T-helper 17 cell (primary cell): ENCODE data around the gene MICAL3. TPM values are rescaled to one million over a fixed set of nuclear protein-coding genes. Genes with fewer than 3 reads are reported as not detected.

ENCODE experiments used
- ATAC-seq: fragments of 150-1000 bp; cut with Tn5 transposase; 2 replicates; pipeline ENCODE4 v1.10.0; 2021; ENCODE audit warnings: mild to moderate bottlenecking, moderate library complexity
- DNase-seq, 3 donors: peaks; one replicate each; pipeline versions ENCODE4 v3.0.0 to v3.0.0-alpha.2; 2020 to 2021
- H3K9me3 ChIP-seq: one replicate; pipeline ENCODE4 v1.7.0; 2013; ENCODE audit warnings: low read length, mild to moderate bottlenecking; ENCODE audit not compliant: control insufficient read depth, poor library complexity, severe bottlenecking
- H3K27ac Mint-ChIP-seq: one replicate; pipeline ENCODE4 v1.8.0; 2022; ENCODE audit warnings: mild to moderate bottlenecking, moderate library complexity, mixed read lengths
- H3K27me3 Mint-ChIP-seq: one replicate; pipeline ENCODE4 v1.8.0; 2022; ENCODE audit warnings: mixed read lengths
- H3K36me3 Mint-ChIP-seq: one replicate; pipeline ENCODE4 v1.8.0; 2022; ENCODE audit warnings: low read depth, mixed read lengths
- H3K4me1 Mint-ChIP-seq: one replicate; pipeline ENCODE4 v1.8.0; 2022; ENCODE audit warnings: mild to moderate bottlenecking, mixed read lengths
- H3K4me3 Mint-ChIP-seq: one replicate; pipeline ENCODE4 v1.8.0; 2022; ENCODE audit warnings: mild to moderate bottlenecking, moderate library complexity, mixed read lengths
- total RNA-seq, 4 donors: library from RNA in 2 of 4; stranded (reverse) in 2 of 4; gene quantifications; one replicate each; pipeline ENCODE4 v1.2.3 and lab custom pipeline; 2022 to 2026

Gene MICAL3
- total RNA-seq, 2 donors from 2014 or later: 28.9 to 37.0 TPM

DNA sequence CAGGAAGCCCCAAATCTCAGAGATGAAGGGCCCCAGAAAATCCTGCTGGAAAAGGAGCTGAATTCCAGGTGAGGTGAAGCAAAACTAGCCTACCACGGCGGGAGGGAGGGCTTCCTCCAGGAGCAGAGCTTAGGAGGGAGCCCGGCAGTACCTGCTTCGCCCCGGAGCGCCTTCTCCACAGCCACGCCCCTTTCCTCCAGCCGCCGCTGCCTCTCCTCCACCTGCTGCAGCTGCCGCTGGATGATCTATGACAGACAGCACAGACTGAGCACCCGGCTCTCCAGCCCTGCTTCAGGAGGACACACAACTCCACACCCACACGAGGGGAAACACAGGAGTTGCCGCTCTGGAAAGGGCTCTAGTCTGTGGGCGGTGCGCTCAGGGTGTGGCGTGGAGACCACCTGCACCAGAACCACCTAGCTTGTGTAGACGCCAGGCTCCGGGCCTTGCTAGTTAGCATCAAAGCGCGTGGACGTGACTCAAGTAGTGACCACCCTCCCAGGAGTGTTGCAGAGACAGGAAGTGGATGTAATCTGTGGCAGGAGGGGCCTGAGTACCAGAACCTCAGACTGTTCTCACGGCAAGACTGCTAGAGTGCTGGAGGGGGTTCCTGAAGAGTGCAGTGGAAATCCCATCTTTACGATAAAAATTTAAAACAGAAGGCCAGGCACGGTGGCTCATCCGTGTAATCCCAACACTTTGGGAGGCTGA, 215.5 kb downstream of the MICAL3 start:
- no peaks in the 10 kb centered on the region for H3K9me3 ChIP-seq
- H3K4me3 Mint-ChIP-seq: no peak overlapping the region
- no peaks in the 10 kb centered on the region for H3K27me3 Mint-ChIP-seq
- DNase-seq (no peak), ATAC-seq (no peak)
- H3K27ac Mint-ChIP-seq: no peak overlapping the region
- H3K36me3 Mint-ChIP-seq: no peaks in the 10 kb centered on the region
- H3K4me1 Mint-ChIP-seq: no peaks in the 10 kb centered on the region

DNA sequence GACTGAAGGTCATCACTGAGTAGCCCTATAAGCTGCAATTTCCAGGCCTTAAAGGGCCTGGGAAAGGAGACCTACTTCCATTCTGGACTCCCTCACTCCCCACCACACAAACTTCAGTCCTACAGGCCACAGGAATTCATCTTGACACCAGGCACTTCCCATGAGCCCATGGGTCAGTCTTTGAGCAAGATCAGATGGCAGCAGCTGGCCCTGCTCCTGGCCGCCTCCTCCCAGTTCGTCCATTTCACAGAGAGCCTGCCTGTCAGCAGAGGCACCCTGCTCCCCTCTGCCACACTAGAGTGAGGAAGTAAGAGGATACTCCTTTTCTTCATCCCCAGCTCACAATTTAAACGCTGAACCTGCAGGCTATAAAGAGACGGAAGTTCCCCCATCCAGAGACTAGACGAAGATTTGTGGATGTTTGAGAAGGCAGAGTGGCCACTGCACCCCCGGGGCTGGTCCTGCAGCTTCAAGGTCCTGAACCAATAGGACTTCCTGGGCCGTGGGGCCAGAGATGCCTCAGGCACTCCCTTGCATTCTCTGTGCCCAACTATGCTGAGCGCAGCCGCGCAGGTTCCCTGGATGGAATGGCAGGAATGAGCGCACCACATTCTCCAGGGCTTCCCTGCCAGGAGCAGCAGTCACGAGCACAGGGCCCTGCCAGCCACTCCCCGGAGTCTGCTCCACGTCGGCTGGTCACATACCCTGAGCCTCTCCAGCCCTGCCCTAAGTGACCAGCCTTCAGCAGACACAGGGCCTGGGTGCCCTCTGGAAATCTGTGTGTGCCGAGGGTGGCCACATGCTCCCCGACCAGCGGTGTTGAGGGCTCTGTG, 216.6 kb downstream of the MICAL3 start:
- DNase-seq (no peak), ATAC-seq (no peak)
- no peak overlapping the region for H3K4me3 Mint-ChIP-seq
- peak overlapping the region; percentile 6 for H3K27ac Mint-ChIP-seq
- no peaks in the 10 kb centered on the region for H3K36me3 Mint-ChIP-seq
- no peaks in the 10 kb centered on the region for H3K4me1 Mint-ChIP-seq
- H3K9me3 ChIP-seq: no peaks in the 10 kb centered on the region
- H3K27me3 Mint-ChIP-seq: no peaks in the 10 kb centered on the region

DNA sequence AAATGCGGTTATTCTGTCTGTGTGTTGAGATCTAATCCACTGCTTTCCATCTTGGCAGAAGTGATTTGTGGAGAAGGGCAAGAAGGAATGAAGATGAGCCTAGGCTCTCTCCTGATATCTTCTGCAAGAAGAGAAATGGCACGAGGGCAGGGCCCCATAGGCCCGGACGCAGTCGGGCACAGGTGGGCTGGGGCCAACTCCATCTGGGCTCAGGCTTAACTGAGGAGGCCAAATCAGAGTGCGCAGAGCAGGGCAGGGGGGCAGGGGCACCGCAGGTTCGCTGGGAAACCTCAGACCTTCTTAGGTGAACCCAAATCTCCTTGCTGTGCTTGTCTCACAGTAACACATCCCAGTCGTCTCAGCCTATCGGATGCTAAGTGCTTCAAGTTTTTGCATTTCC, 217.3 kb downstream of the MICAL3 start:
- Mint-ChIP-seq H3K4me1 (no peaks in the 10 kb centered on the region), H3K4me3 (no peak overlapping the region), H3K27ac (peak overlapping the region; percentile 6), H3K27me3 (no peaks in the 10 kb centered on the region), H3K36me3 (no peaks in the 10 kb centered on the region)
- DNase-seq: no peak
- no peak for ATAC-seq
- no peaks in the 10 kb centered on the region for H3K9me3 ChIP-seq

DNA sequence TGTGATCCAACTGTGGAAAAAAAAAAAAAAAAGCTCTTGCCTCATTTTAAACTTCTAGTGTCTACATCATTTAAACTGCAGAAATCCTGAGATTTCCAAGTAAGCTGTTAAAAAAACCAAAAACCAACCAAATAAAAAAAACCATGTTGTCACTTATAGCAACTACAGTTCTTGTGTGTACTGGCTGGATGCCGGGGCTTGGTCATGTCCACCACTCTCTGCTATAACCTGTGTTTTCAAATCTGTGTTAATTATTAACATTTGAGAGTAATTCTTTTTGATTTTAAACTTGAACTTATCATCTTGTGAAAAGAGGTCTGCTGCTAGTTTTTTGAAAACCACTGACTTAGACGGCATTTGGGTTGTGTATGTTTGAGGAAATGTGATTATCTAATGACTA, 217.9 kb downstream of the MICAL3 start:
- H3K4me1 Mint-ChIP-seq: no peaks in the 10 kb centered on the region
- no peaks in the 10 kb centered on the region for H3K27me3 Mint-ChIP-seq
- no peaks in the 10 kb centered on the region for H3K9me3 ChIP-seq
- no peak overlapping the region for H3K27ac Mint-ChIP-seq
- H3K4me3 Mint-ChIP-seq: no peak overlapping the region
- H3K36me3 Mint-ChIP-seq: no peaks in the 10 kb centered on the region
- ATAC-seq (no peak), DNase-seq (no peak)

DNA sequence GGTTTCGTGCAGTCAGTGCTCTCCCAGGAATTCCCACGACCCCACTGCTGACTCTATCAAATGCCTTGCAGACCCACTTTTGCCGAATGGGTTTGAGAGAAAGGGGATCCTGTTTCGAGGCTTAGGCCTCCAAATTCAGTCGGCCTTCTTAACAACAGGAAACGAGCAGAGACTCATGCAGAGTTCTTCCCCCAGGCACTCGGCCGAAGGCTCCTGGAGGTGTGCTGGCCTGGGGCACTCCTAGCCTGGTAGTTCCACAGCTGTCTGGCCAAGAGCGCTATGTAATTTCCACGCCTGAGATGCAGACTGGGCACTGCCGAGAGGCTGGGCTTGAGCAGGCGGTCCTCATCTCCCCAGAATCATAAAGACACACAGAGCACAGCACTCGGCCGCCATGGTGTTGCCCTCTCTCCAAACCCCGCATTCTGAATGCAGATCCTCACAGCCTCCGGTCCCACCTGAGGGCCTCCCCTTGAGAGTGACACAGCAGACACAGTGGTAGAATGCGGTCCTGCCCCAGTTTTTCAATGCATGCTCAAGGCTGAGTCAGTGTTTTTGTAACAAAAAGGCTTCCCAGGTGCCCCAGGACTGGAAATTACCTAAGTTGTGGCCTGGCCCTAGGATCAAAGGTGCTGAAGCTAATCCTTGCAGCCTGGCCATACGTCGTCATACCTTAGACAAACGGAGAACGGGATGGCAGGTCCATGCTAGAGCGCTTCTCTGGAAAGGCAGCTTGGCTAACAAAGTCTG, 219.9 kb downstream of the MICAL3 start:
- DNase-seq (no peak), ATAC-seq (no peak)
- H3K27ac Mint-ChIP-seq: peak overlapping the region; percentile 49
- no peaks in the 10 kb centered on the region for H3K36me3 Mint-ChIP-seq
- no peaks in the 10 kb centered on the region for H3K9me3 ChIP-seq
- no peak overlapping the region for H3K4me3 Mint-ChIP-seq
- no peaks in the 10 kb centered on the region for H3K27me3 Mint-ChIP-seq
- peaks cover 2% of the 10 kb centered on the region for H3K4me1 Mint-ChIP-seq

DNA sequence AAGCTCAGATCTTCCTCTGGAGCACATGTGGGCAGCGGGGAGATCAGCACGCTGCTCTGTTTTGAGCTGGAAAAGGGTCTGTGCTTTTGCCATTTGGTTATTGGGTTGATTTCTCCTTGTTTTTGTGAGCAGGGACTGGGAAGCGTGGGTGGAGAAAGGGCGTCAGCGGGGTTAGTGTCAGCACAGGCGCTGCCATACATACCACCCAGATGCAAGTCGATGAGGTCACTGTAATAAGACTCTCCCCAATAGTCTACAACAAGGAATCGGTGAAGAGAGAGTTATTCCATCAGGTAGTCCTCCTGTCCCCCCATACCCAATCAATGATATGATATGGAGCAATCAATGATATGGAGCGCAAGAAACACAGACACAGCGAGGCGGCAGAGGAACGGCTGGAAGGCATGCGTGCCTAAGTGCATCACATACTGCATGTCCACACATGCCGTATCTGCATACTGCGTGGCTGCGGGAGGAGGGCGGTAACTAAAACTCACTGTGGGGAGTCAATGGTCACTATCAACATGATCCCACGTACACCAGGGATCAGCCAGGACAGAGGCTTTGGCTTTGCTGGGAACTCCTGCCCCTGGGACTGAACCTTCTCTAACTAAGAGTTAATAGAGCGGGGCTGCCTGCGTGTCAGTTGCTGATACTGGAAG, 220.6 kb downstream of the MICAL3 start:
- Mint-ChIP-seq H3K27ac (no peak overlapping the region), H3K4me3 (peak overlapping the region; percentile 52), H3K36me3 (no peaks in the 10 kb centered on the region), H3K4me1 (peaks cover 2% of the 10 kb centered on the region), H3K27me3 (no peaks in the 10 kb centered on the region)
- no peaks in the 10 kb centered on the region for H3K9me3 ChIP-seq
- no peak for ATAC-seq
- no peak for DNase-seq

DNA sequence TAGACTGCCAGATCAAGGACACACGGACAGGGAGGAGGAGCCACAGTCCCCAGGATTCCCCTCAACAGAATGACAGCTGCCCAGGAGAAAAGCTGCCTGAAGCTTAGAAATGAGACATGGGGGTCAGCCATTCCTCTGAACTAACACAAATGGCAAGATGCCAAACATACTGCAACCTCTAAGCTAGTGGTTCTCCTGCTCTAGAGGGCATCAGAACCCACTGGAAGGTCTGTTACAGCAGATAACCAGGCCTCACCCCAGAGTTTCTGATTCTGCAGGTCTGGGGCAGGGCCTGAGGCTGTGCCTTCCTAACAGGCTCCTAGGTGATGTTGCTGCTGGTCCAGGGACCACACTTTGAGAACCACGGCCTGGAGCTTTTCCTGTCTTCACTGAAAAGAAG, 221.5 kb downstream of the MICAL3 start:
- H3K27ac Mint-ChIP-seq: no peak overlapping the region
- ATAC-seq (no peak), DNase-seq (no peak)
- H3K9me3 ChIP-seq: no peaks in the 10 kb centered on the region
- no peaks in the 10 kb centered on the region for H3K27me3 Mint-ChIP-seq
- no peaks in the 10 kb centered on the region for H3K36me3 Mint-ChIP-seq
- peaks cover 5% of the 10 kb centered on the region for H3K4me1 Mint-ChIP-seq
- H3K4me3 Mint-ChIP-seq: no peak overlapping the region

DNA sequence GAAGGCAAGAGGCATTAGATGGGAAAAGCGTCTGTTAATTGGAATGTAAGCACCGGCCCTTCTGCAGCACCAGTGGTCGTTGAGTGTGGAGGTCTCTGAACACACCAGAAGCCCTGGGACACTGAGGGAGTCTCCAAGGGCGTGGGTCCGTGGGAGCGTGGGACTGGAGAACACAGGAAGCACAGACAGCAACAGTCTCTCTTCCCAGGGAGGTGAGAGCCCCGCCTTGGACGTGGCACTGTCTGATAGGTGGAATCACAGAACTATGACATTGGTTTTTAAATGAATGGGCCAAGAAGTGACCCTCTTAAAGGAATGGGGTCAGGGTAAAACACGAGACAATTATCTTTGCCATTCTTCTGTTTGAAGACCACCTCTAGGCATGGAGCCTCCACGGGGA, 221.9 kb downstream of the MICAL3 start:
- no peaks in the 10 kb centered on the region for H3K27me3 Mint-ChIP-seq
- DNase-seq (no peak), ATAC-seq (no peak)
- H3K4me1 Mint-ChIP-seq: peaks cover 5% of the 10 kb centered on the region
- no peak overlapping the region for H3K27ac Mint-ChIP-seq
- H3K4me3 Mint-ChIP-seq: no peak overlapping the region
- no peaks in the 10 kb centered on the region for H3K36me3 Mint-ChIP-seq
- no peaks in the 10 kb centered on the region for H3K9me3 ChIP-seq

DNA sequence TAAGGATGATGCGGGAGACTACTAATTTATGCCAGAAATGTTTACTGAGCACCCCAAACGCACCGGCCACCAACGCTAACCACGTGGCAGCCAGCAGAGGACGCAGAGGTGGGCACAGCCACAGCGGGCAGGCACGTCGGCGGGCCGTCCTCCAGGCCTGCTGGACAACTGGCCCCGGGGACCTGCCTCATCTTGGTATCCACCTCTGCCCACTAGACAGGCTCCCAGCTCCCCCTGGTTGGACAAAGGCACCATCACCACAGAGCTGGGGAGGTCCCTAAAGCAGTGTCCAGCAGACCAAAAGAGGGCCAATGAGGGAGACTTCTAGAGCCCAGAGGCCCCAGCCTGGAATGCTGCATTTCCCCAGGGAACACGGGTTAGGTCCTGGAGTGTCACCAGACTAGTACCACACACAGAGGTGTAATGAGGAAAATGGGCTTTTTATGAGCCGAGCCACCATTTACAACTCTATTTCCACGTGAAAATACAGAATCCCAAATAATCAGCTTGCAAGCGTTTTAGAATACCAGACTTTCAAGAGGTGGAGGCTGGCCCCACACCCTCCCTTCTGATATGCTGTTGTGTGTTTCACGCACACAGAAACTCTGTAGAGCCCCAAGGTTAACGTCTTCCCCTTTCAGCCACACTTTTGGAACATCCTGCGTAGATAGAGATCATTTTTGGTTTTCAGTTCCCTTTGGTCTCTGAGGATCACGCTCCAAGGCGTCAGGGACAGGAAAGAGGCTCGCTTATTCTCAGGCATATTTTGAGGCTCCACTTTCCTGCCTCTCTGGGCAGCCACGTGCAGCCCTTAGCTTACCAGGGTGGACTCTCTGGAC, 226.4 kb downstream of the MICAL3 start:
- DNase-seq (no peak), ATAC-seq (peak; percentile 61)
- H3K9me3 ChIP-seq: no peaks in the 10 kb centered on the region
- no peak overlapping the region for H3K4me3 Mint-ChIP-seq
- no peaks in the 10 kb centered on the region for H3K36me3 Mint-ChIP-seq
- no peaks in the 10 kb centered on the region for H3K27me3 Mint-ChIP-seq
- H3K4me1 Mint-ChIP-seq: peaks cover 11% of the 10 kb centered on the region
- no peak overlapping the region for H3K27ac Mint-ChIP-seq

DNA sequence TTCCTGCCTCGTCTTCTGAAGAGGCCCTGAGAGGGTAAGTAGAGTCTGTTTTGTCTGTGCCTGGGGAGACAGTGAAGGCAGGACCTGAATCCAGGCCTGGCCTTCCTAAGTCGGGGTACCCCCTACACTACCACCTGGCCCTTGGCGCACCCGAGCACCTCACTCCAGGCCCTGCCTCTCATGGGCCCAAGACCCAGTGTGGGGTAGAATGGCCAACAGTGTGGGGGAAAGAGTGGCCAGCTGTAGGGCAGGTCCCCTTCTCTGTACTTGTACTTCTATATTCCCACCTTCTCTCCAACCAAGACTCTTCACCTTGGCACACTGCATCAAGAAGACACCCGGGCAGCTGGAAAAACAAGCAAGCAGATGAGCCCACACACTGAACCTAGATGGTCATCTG, 227.7 kb downstream of the MICAL3 start:
- Mint-ChIP-seq H3K36me3 (no peaks in the 10 kb centered on the region), H3K4me3 (no peak overlapping the region), H3K27me3 (no peaks in the 10 kb centered on the region), H3K4me1 (peaks cover 11% of the 10 kb centered on the region), H3K27ac (no peak overlapping the region)
- ATAC-seq (no peak), DNase-seq (no peak)
- no peaks in the 10 kb centered on the region for H3K9me3 ChIP-seq

DNA sequence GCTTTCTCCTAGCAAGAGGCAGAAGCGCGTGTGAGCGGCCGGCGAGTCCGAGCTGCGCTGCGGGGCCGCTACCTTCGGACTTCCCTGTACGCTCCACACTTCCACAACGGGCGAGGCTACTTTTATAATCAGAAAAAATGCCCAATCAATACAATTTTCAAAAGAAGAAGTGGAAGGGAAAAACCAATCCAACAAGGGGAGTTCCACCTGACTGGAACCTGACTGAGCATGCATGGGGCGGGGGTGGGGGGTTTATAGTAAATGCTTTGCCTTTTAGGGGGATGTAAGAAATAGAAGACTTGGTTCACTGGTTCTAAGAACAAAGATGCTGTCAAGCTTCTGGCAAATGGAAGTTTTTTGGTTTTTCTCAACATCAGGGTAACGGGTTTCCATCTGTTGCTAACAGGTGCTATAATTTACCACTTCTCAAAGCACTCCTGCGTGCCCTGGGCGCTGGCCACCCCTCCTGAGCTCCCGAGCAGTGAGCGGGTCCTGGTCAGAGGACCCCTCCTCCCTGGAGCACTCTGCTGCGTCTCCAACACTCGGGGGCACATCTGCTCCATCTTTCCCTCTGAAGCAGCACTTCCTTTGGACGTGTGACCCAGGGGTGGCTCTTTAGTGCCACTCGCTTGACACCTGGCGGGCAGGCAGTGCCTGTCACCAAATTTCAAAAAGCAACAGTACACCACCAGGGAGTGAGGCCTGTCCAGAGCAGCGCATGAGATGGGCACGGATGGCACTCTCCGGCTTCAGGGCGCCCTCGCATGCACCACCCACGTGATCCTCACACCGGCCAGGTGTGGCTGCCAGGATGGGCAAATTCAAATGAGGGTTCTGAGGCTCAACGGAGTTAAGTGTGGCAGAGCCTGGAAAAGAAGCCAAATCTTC, 228.5 kb downstream of the MICAL3 start:
- DNase-seq (no peak), ATAC-seq (no peak)
- H3K36me3 Mint-ChIP-seq: no peaks in the 10 kb centered on the region
- no peaks in the 10 kb centered on the region for H3K9me3 ChIP-seq
- no peak overlapping the region for H3K4me3 Mint-ChIP-seq
- peak overlapping the region; percentile 8 for H3K27ac Mint-ChIP-seq
- H3K27me3 Mint-ChIP-seq: no peaks in the 10 kb centered on the region
- H3K4me1 Mint-ChIP-seq: peaks cover 11% of the 10 kb centered on the region
